Daoy (cell line): ENCODE measurements around the gene COL27A1. TPM values are rescaled to one million over a fixed set of nuclear protein-coding genes. Genes with fewer than 3 reads are reported as not detected.
A peak's percentile ranks its signal among the peaks of the same experiment; 100 is the strongest.

Experiments used
- DNase-seq: peaks from one replicate; pipeline ENCODE4 v3.0.0-alpha.2; 2015; ENCODE audit warnings: low read depth
- total RNA-seq: library from RNA; depleted of rRNA; stranded (reverse); fragments of >200 nt; shearing (Covaris generic); gene quantifications from 2 replicates; pipeline ENCODE4 v1.2.3, GENCODE V29; 2014

COL27A1 gene
- total RNA-seq, 1 experiment from 2014 or later, result 7.8 TPM

GRCh38 chr9:114168281-114169028 lies 13.1 kb downstream of the COL27A1 start:
- no peak for DNase-seq

- DNase-seq, result no peak
These were observed 14.0 kb downstream of the COL27A1 start for GRCh38 chr9:114169029-114169951.

GRCh38 chr9:114169952-114170770 lies 14.8 kb downstream of the COL27A1 start:
- DNase-seq, result no peak

GRCh38 chr9:114170771-114171461 lies 15.6 kb downstream of the COL27A1 start:
- DNase-seq, result no peak

- DNase-seq, result no peak
These were observed 16.2 kb downstream of the COL27A1 start for GRCh38 chr9:114171500-114171899.

- no peak for DNase-seq
These were observed 17.9 kb downstream of the COL27A1 start for GRCh38 chr9:114172981-114173833.

GRCh38 chr9:114174557-114174875 lies 19.2 kb downstream of the COL27A1 start:
- DNase-seq, result no peak

- peak; percentile 82 for DNase-seq
These were observed 19.8 kb downstream of the COL27A1 start for GRCh38 chr9:114174876-114175771.

- DNase-seq, result no peak
These were observed 21.4 kb downstream of the COL27A1 start for GRCh38 chr9:114176624-114177291.

GRCh38 chr9:114177423-114178064 lies 22.2 kb downstream of the COL27A1 start:
- peak; percentile 74 for DNase-seq

GRCh38 chr9:114178076-114178475 lies 22.7 kb downstream of the COL27A1 start:
- no peak for DNase-seq

GRCh38 chr9:114178756-114179450 lies 23.6 kb downstream of the COL27A1 start:
- DNase-seq, result no peak

GRCh38 chr9:114179516-114179915 lies 24.2 kb downstream of the COL27A1 start:
- DNase-seq, result no peak

- DNase-seq, result no peak
These were observed 25.6 kb downstream of the COL27A1 start for GRCh38 chr9:114180696-114181606.

- DNase-seq, result no peak
These were observed 26.5 kb downstream of the COL27A1 start for GRCh38 chr9:114181607-114182409.

GRCh38 chr9:114183006-114183405 lies 27.7 kb downstream of the COL27A1 start:
- no peak for DNase-seq
